HG03039 (cell line): ENCODE results near the gene ARCN1.

Experiments used
- ATAC-seq: cut with Tn5 transposase; IDR thresholded peaks from one replicate; pipeline ENCODE4 v1.9.1; 2021; ENCODE audit warnings: mild to moderate bottlenecking, moderate library complexity; ENCODE audit not compliant: unreplicated experiment

The ARCN1 gene

DNA sequence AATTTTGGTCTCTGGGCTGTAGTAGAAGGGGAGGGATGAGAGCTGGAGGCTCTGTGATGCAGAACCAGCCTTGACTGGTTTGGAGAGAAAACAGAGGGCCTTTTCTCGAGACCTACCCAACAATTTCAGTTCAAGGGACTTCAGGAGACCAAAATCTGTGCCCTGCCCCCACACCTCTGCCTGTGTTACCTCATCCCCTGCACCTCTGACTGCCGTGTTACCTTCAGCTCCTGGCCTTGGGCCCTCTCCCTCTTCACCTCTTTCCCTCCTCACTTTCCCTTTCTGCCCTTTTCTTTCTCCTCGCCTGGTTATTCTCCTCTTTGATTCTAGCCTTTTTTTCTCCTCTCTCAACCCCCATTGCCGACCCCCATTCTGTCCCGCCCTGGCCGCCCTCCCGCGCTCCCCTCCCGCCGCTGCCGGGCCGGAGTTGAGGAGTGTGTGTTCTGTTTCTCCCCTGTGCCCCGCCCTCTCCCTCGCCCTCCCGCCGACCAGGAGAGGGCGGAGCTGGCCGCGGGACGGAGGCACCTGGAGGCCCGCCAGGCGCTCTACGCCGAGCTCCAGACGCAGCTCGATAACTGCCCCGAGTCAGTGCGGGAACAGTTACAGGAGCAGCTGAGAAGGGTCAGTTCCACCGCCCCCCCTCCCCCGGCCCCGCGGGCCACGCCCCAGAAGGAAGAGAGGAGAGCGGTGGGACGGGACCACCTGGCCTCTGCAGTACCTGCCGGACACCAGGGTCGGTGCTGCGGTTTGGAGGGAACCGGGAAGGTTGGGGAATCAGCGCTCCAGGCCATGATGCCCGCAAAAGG lies 62.4 kb downstream of the ARCN1 start:
- ATAC-seq: no peak

DNA sequence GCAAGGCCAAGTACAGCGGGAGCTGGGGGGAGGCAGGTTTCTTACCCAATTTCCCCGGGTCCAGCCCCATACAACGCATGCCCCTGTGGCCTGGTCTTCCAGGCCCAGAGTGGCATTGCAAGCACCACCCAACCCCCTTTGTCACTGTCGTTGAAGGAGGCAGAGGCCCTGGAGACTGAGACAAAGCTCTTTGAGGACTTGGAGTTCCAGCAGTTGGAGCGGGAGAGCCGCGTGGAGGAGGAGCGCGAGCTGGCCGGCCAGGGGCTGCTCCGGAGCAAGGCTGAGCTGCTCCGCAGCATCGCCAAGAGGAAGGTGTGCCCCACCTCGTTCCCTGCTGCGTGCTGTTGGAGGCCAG lies 63.0 kb downstream of the ARCN1 start:
- no peak for ATAC-seq

DNA sequence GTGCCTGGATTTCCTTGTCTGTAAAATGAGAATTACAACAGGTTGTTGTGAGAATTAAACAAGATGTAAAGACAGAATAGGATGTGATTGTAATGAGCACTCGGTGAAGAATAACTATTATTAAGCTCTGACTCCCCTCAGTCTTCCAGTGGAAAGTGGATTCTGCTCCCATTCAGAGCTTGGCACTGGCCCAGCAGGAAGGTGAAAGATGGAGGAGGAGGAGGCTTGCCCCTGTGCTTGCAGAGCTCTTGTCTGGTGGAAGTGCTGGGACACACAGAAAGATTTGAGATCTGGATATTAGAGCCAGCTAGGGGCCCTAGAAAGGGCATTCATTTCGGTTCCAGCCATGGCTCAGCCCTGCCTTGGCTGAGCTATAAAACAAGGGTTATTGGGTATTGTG lies 63.4 kb downstream of the ARCN1 start:
- ATAC-seq: no peak

DNA sequence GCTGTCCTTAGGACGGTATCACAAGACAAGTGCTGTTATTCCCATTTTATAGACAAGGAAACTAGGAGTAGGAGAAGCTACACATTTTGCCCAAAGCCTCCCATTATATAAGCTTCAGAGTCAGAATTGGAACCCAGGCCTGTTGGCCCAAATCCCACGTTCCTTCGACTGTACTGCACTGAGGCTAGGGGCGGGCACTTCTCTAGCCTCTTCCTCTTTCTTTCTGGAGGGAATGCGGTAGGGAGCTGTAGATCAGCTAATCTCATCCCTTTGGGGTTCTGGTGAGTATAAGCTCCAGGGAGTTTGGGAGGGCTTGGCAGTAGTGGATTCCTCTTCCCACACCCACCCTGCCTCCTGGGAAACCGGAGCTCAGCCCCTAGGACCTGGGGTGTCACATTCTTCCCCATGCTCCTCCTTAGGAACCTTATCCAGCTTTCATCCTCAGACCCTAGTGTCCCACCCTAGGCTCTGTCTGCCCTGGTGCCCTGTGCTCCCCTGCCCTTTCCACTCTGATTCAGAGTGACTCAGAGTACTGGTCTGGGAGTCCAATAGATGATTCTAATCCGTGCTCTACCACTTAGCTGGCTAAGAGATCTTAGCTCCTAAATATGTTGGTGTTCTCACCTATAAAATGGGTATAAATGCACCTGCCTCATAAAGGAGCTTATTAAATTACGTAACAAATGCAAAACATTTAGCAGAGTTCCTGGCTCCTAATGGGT lies 64.5 kb downstream of the ARCN1 start:
- ATAC-seq: no peak

- ATAC-seq: no peak
Observed at GRCh38 chr11:118638726-118639125, 66.5 kb downstream of the ARCN1 start.

GRCh38 chr11:118639899-118640298 lies 67.7 kb downstream of the ARCN1 start:
- no peak for ATAC-seq

DNA sequence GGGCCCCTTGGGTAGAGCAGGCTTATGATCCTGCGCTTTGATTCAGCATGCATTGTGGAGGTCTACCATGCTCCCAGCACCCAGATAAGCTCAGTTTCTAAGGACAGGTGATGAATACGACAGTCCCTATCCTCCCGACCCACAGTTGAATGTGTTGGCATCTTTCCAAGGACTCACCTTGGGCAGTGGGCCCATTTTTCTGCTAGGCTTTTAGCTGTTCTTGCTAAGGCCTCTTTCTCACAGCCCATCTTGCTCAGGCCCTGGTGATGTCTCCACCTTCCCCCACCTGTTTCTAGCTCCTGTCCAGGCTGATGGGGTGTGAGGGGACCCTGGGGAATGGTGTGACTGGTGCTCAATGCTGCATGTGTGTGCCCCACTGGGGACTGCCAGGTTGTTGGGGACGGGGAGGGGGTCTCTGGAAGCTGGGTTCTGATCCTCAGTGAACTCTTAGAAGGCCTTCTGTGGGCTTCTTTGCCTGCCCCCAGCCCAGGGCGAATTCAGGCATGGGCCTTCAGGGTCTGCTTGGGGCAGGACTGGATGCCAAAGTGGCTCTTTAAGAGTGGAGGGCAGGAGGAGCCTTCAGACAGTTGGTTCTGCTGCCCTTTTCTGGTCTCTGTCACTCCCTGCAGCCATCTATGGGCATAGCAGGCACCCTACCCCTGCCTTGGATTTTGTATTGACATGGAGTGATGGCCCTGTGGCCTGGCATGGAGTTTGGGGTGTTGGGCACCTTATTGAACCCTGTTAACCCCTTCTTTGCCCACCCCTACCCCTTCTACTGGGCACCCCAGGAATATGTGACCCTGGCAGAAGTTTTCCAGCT lies 68.3 kb downstream of the ARCN1 start:
- no peak for ATAC-seq

DNA sequence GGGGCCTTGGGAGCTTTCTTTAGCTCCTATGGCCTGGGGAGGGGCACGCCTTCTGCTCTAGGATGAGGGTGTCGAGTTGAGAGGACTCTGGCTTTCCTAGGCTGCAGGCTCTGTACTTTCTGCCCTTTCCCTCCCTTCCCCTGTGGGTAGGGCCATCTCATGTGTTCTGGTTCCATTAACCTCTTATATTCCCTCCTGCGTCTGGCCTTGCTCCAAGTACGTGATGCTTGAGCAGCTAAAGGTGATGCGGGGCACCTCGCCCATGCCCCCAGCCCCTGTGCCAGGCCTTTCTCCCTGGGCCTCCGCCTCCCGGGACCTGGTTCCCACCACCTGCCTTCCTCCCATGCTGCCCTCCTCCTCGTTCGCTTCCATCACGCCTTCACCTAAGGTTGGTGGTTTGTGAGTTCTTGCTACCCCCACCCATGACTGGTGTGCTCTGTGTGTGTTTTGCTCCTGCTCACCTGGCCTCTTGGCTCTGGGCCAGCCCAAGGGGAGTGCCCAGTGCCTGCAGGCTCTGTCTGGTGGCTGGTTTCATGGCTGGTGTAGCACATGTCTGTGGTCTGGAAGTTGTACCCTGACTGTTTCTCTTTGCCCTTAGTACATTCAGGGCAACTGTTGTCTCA lies 69.3 kb downstream of the ARCN1 start:
- ATAC-seq: no peak

DNA sequence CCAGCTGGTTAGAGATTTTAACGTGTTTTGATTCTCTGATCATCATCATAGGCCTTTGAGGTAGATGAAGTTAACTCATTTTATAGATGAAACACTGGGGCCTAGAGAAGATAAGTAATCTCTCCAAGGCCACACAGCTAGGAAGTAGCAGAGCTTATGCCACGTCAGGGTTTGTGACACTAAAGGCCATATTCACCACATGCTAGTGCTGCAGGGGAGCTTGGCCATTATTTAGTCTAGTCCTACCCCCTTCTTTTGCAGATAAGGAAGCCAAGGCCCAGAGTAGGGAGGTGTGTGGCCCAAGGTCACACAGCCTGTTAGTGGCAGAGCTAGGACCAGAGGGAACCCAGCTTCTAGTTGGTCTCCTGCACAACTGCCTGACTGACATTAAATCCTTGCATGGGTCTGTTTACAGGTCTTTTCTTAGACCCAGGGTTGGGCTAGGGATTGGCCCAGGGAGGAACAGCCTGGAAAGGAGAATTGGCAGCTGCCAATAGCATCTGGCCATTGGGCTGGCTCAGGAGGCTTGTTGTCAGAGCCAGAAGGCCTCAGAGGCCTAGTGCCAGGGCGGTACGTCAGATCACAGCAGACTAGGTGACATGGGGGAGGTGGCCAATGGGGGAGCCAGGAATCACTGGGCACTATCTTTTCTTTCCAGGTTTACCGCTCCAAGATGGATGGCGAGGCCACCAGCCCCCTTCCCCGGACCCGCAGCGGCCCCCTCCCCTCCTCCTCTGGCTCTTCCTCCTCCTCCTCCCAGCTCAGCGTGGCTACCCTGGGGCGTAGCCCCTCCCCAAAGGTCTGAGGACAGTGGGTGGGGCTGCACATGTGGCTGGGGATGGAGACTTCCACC lies 71.2 kb downstream of the ARCN1 start:
- no peak for ATAC-seq

GRCh38 chr11:118643995-118644345 lies 71.8 kb downstream of the ARCN1 start:
- no peak for ATAC-seq

DNA sequence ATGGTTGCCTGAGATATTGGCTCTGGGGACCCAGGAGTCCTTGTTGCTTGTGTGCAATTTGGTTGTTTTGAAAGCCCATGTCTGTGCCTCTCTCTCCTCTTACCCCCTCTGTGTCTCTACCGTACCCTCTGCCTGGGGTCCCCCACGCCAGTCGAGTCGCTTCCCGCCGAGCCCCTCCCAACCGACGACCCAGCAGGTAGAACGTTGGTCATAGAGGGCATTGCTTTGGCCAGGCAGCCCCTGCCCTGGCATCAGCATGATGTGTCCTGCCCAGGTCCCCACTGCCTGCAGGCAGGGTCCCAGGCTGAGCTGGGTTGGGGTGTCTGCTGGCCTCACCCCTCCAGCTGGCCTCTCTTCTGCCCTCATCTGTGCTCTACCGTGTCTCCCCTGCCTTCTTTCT lies 72.3 kb downstream of the ARCN1 start:
- ATAC-seq: no peak

DNA sequence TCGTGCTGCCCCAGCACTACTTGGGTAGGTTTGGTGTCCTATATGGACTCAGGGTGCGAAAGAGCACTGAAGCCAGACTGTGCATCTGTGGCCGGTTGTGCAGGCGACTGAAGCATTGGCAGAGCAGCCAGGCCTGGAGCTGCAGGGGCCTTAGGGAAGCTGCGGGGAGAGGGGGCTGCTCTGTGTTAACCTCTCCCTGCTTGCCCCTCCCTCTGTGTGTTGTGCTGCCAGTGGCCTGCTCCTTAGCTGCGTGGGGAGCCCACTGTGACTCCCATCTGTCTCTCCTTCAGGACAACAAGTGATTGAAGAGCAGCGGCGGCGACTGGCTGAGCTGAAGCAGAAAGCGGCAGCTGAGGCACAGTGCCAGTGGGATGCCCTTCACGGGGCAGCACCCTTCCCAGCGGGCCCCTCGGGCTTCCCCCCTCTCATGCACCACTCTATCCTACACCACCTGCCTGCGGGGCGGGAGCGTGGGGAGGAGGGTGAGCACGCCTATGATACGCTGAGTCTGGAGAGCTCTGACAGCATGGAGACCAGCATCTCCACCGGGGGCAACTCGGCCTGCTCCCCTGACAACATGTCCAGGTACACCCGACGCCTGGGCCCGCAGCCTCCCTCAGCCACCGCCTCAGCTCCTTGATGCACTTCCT lies 73.0 kb downstream of the ARCN1 start:
- no peak for ATAC-seq

- ATAC-seq: no peak
Observed at GRCh38 chr11:118646393-118646792, 74.2 kb downstream of the ARCN1 start.

- no peak for ATAC-seq
Observed at GRCh38 chr11:118648291-118648690, 76.1 kb downstream of the ARCN1 start.

GRCh38 chr11:118649941-118650340 lies 77.7 kb downstream of the ARCN1 start:
- no peak for ATAC-seq

GRCh38 chr11:118650366-118650765 lies 78.2 kb downstream of the ARCN1 start:
- no peak for ATAC-seq

DNA sequence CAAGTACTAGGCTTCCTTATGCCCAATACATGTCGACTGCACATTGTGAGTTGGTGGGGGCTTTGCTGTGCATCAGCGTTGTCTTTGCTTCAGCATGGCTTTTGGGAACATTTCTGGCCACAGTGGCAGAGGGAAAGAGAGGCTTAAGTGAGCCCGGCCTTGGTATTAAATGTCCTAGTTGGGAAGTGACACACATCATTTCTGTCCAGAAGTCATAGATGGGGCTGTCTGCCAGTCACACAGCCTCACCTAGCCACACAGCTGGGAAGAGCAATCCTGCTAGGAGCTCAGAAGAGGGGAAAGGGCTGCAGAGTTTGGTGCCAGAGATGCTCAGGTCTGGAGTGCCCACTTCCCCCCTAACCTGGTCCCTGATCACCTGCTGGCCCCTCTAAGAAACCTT lies 79.6 kb downstream of the ARCN1 start:
- ATAC-seq: no peak
